ENCODE measurements around the gene LARGE1.
"Not testable (repeated sequence)": the region's sequence is repeated elsewhere in the genome, so short reads cannot be mapped to it uniquely, and the experiment has no call there.

Gene LARGE1

GRCh38 chr22:33883961-33884808 is 36.1 kb downstream of the LARGE1 start:
- DNase-seq (ENCODE audit: low spot score): no peak

DNA sequence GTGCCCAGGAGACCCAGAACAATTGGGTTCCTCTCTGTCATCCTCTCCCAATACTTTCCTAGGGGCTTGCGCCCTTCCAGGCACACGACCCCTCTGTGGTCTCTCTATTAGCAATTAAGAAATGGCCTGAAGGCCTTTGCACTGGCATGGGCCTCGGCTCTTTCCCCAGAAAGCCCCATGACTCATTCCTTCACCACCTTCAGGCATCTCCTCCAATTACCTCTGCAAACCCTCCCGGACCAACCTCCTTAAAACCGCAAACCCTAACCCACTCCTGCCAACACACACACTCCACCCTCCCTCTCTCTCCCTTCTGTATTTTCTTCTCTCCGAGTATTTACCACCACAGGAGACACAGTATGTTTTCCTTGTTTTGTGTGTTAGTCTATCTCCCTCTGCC is 36.7 kb downstream of the LARGE1 start:
- no peak for DNase-seq (ENCODE audit: low spot score)

GRCh38 chr22:33882991-33883390 is 37.3 kb downstream of the LARGE1 start:
- DNase-seq (ENCODE audit: low spot score): no peak

- DNase-seq (ENCODE audit: low spot score): no peak
These were observed 39.3 kb downstream of the LARGE1 start for GRCh38 chr22:33880986-33881385.

GRCh38 chr22:33879796-33880195 is 40.5 kb downstream of the LARGE1 start:
- DNase-seq (ENCODE audit: low spot score): no peak

DNA sequence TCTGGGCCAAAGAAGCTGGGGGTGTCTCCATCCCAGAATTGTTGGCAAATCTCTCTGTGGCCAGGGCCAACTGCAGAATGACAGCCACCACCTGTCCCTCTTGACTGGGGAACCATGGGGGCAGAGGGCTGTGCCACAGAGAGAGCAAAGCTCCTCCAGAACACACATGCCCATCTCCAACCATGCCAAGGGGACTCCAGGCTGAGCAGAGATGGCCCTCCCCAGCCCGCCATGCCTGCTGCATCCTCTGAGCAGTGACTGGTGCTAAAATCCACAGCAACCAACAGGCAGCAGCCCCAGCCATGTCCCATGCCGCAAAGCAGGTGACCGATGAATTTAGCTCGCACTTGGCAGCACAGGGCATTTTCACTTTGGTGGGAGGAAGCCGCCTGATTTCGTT is 45.0 kb downstream of the LARGE1 start:
- no peak for DNase-seq (ENCODE audit: low spot score)

- no peak for DNase-seq (ENCODE audit: low spot score)
These were observed 46.1 kb downstream of the LARGE1 start for GRCh38 chr22:33874206-33874605.

GRCh38 chr22:33873666-33874065 is 46.6 kb downstream of the LARGE1 start:
- DNase-seq (ENCODE audit: low spot score): no peak

GRCh38 chr22:33873186-33873585 is 47.1 kb downstream of the LARGE1 start:
- DNase-seq (ENCODE audit: low spot score): peak; percentile 48

- DNase-seq (ENCODE audit: low spot score): no peak
These were observed 48.3 kb downstream of the LARGE1 start for GRCh38 chr22:33871935-33872334.

GRCh38 chr22:33869946-33870345 is 50.3 kb downstream of the LARGE1 start:
- DNase-seq (ENCODE audit: low spot score): no peak

GRCh38 chr22:33867971-33868370 is 52.3 kb downstream of the LARGE1 start:
- no peak for DNase-seq (ENCODE audit: low spot score)

DNA sequence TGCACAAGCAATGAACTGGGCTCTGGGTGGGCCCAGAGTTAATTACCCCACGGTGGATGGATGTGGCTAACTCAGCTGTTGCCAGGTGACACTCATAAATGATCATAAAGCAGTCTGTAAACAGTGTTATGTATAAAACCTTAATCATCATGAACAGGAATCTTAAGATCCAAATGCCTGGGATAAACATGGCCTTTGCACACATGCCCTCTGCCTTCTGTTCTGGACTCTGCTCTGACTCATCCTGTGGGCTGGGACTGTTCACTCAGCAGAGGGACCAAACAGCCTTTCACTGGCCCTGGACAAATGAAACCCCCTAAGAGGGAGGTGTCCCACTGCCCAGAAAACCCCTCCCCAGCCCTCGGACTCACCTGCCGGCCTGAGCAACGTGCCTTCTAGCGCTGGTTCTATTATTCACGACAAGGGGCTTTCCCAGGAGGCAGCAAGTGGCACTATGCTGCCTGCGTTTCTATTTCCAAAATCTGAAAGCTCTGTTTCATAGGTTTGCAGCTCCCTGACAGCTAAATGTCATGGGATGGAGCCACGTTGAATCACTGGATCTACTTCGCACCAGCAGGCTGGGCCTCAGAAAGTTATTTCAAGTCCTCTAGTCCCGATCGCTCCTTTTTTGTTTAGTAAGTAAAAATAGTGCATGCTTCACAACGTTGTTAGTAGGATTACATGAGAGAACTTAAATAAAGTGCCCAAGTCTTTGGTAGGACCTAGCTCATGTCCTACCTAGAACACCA is 53.0 kb downstream of the LARGE1 start:
- DNase-seq (ENCODE audit: low spot score): peak; percentile 56

GRCh38 chr22:33866511-33866910 is 53.8 kb downstream of the LARGE1 start:
- no peak for DNase-seq (ENCODE audit: low spot score)

- DNase-seq (ENCODE audit: low spot score): no peak
These were observed 54.3 kb downstream of the LARGE1 start for GRCh38 chr22:33865996-33866395.

DNA sequence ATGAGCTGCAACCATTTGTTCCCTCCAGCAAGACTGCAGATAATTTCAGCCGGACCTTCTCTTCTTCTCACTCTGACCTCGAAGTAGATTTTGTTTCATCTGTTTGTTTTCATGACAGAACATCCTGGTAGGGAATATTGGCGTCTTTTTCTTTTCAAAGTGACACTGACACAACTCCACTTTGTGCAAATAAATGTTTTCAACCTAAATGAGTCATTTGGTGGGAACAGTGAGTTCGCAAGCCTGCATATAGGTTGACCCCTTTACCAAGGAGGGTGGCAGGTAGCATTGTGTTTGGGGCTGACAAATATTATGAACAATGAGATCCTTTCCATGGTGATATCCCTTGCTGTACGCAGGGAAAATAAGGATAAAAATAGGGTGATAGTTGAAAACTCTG is 55.0 kb downstream of the LARGE1 start:
- no peak for DNase-seq (ENCODE audit: low spot score)

GRCh38 chr22:33864723-33865130 is 55.5 kb downstream of the LARGE1 start:
- peak; percentile 50 for DNase-seq (ENCODE audit: low spot score)

GRCh38 chr22:33861216-33861875 is 58.9 kb downstream of the LARGE1 start:
- no peak for DNase-seq (ENCODE audit: low spot score)

DNA sequence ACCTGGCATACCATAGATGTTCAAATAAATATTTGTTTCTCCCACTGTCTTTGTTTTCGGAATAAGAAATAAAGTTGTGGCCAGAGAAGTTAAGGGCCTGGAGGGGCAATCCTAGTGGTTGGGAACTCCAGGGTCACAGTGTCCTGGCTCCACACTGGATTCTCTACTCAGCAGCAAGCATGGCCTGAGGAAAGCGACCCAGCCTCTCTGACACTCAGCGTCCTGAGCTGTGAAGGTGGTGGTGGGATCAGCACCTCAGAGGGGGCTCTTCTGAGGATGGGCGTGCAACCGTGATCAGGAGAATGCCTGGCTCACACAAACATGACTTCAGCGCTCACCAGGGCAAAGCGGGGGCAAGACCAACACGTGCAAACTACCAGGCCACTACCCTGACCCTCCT is 59.9 kb downstream of the LARGE1 start:
- no peak for DNase-seq (ENCODE audit: low spot score)

DNA sequence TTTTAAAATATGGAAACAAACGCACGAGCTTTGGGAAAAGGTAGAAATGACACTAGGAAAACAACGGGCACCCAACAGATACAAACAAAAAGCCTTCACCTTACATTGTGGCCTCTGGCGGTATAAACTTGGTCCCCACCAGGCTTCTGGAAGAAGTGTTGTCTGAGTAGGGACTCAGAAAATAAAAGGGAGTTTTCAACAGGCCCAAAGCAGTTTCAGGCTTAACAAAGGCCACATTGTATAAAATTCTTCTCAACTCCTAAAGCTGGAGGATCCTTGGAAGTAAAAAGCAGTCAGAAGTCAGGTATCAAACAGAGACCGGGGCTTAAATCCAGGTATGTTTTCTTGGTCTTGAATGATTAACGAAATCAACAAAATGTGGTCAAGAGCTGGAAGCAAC is 61.0 kb downstream of the LARGE1 start:
- no peak for DNase-seq (ENCODE audit: low spot score)

DNA sequence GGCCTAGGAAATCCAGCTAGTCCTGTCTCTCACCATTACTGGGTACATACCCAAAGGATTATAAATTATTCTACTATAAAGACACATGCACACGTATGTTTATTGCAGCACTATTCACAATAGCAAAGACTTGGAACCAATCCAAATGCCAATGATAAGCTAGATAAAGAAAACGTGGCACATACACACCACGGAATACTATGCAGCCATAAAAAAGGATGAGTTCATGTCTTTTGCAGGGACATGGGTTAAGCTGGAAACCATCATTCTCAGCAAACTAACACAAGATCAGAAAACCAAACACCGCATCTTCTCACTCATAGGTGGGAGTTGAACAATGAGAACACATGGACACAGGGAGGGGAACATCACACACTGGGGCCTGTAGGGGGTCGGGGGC is 61.6 kb downstream of the LARGE1 start:
- DNase-seq (ENCODE audit: low spot score): not testable (repeated sequence)

DNA sequence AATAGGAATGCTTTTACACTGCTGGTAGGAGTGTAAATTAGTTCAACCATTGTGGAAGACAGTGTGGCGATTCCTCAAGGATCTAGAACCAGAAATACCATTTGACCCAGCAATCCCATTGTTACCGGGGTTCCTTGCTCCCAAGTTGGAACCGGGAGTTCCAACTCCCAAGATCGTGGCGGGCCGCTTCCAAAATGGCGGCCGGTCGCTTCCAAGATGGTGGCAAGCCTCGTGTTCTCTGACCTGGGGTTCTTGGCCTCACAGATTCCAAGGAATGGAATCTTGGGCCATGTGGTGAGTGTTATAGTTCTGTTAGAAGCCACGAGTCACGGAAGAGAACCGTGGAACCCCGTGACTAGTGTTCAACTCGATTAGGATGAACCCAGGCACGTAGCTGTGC is 62.5 kb downstream of the LARGE1 start:
- DNase-seq (ENCODE audit: low spot score): not testable (repeated sequence)

GRCh38 chr22:33854724-33855123 is 65.6 kb downstream of the LARGE1 start:
- DNase-seq (ENCODE audit: low spot score): no peak
